Epidermal melanocyte (primary cell): ENCODE measurements around the gene ASPN.
"Not testable (repeated sequence)": the region's sequence is repeated elsewhere in the genome, so short reads cannot be mapped to it uniquely, and the experiment has no call there.

Experiments used
- DNase-seq: peaks from one replicate; pipeline ENCODE4 v3.0.0; 2011; ENCODE audit warnings: low spot score; ENCODE audit not compliant: insufficient read length

The ASPN gene

GRCh38 chr9:92422611-92423338 is 59.5 kb downstream of the ASPN start:
- DNase-seq = no peak

- DNase-seq = no peak
Measured at GRCh38 chr9:92414566-92414965, 67.7 kb downstream of the ASPN start.

- not testable (repeated sequence) for DNase-seq
Measured at GRCh38 chr9:92411157-92411556, 71.1 kb downstream of the ASPN start.

- no peak for DNase-seq
Measured at GRCh38 chr9:92408747-92409478, 73.4 kb downstream of the ASPN start.

- no peak for DNase-seq
Measured at GRCh38 chr9:92407818-92408217, 74.5 kb downstream of the ASPN start.

GRCh38 chr9:92406477-92406876 is 75.8 kb downstream of the ASPN start:
- DNase-seq = no peak
